Thyroid gland (tissue), 4 donors: Measurements from ENCODE around the gene EIF3L. TPM values are rescaled to one million over a fixed set of nuclear protein-coding genes. Genes with fewer than 3 reads are reported as not detected.

Source experiments
- DNase-seq, 2 donors: peaks; one replicate each; pipeline ENCODE4 v3.0.0-alpha.2; 2019
- H3K27ac ChIP-seq, 3 donors: fragments of 200-600 bp; sonication (generic); 1 replicate in 2 of 3; 2 replicates in 1 of 3; pipeline ENCODE4 v1.5.1; 2016 to 2019; ENCODE audit warnings: mild to moderate bottlenecking in 1 of 3, moderate library complexity in 1 of 3
- H3K27me3 ChIP-seq: fragments of 200-600 bp; sonication (generic); one replicate; pipeline ENCODE4 v1.5.1; 2019
- H3K36me3 ChIP-seq, 2 donors: fragments of 200-600 bp; sonication (generic); one replicate each; pipeline ENCODE4 v1.5.1; 2016 to 2019
- H3K4me1 ChIP-seq, 2 donors: fragments of 200-600 bp; sonication (generic); one replicate each; pipeline ENCODE4 v1.5.1; 2017 to 2019
- H3K4me3 ChIP-seq, 3 donors: fragments of 200-600 bp; sonication (generic); replicated peaks in 1 of 3; 1 replicate in 2 of 3; 2 replicates in 1 of 3; pipeline ENCODE4 v1.5.1; 2016; ENCODE audit warnings: mild to moderate bottlenecking in 1 of 3
- H3K9me3 ChIP-seq: fragments of 200-600 bp; sonication (generic); one replicate; pipeline ENCODE4 v1.5.1; 2017
- CTCF ChIP-seq, 6 experiments: fragments of 200-600 bp in 3 of 6; fragments of 450-650 bp in 3 of 6; sonication (generic) in 3 of 6; IDR thresholded peaks; one replicate each; pipeline ENCODE4 v1.5.1; 2016 to 2019; ENCODE audit warnings: antibody characterized with exemption in 6 of 6, mild to moderate bottlenecking in 2 of 6, inconsistent platforms in 1 of 6, moderate library complexity in 1 of 6
- POLR2A ChIP-seq, 2 donors: fragments of 450-650 bp; IDR thresholded peaks; one replicate each; pipeline ENCODE4 v1.6.1; 2017; ENCODE audit warnings: antibody characterized with exemption in 2 of 2, mild to moderate bottlenecking in 2 of 2, moderate library complexity in 1 of 2
- WGBS, 2 donors: methylation state at CpG; one replicate each; pipeline ENCODE4 v1.1.5; 2017; 5-methylcytosine and 5-hydroxymethylcytosine counted together
- intact Hi-C: fragments of 100-400 bp; cut with DNase I; formaldehyde crosslinking; loops from one replicate; pipeline ENCODE4 v1.15.1; 2023
- total RNA-seq, 4 donors: library from RNA; depleted of rRNA; stranded (reverse); fragments of >200 nt; gene quantifications; one replicate each; pipeline ENCODE4 v1.2.3, GENCODE V29; 2016

The EIF3L gene
- total RNA-seq, 4 donors from 2014 or later: 423 to 557 (median 455) TPM

DNA sequence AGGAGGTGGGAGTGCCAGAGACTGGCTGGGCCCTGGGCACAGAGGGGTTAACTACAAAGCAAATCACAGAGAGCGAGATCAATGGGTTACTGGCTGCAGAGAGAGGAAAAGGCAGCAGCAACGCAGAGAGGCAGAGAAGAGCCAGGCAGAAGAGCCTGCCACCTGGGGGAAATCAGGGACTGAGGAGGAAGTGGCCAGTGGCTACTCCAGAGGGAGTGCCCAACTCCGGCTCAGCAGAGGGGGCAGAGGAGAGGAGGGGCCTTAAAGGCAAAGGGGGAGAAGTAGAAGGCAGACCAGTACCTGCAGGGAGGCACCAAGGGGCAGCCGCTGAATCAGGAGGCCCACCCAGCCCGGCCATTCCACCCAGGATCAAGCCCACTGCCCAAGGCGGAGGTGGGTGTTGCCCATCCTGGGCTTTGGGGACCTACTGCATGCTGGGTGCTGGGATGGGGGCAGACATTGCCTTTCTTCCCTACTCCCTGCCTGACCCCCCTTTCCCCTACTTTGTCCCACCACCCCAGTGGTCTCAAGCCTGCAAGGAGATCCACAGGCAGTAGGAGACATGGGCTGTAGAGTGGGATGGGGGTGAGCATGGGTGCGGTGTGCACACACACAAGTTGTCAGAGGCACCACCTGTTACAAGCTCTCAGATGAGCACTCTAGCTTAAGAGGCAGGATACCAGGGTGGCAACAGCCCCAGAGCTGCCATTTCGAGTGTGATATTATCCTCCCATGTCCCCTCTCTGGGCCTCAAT is 27.0 kb upstream of the EIF3L start:
- Histone ChIP-seq H3K4me3 (no peak overlapping the region), H3K36me3 (no peaks in the 10 kb centered on the region), H3K4me1 (peaks cover 15 to 22% of the 10 kb centered on the region in 2 donors), H3K27me3 (no peaks in the 10 kb centered on the region), H3K9me3 (no peaks in the 10 kb centered on the region), H3K27ac (no peak overlapping the region)
- intact Hi-C loops: no loop called here
- WGBS, 2 donors: 45 to 47% methylated on average over 8 of the region's 8 CpGs
- DNase-seq: no peak
- TF ChIP-seq POLR2A (IDR thresholded peaks at IDR 0.05): no peak
- no peak for TF ChIP-seq CTCF (IDR thresholded peaks at IDR 0.05)

GRCh38 chr22:37823134-37823985 is 25.9 kb upstream of the EIF3L start, which contains the start of gene GALR3:
TSS of gene GALR3 (plus strand) at chr22:37823382. CDS start at chr22:37823407, 25 bp downstream.
- DNase-seq: no peak
- Histone ChIP-seq H3K36me3 (no peaks in the 10 kb centered on the region), H3K27ac (no peak within 1 kb of the TSS), H3K4me3 (no peak within 1 kb of the TSS), H3K4me1 (peaks cover 8 to 14% of the 10 kb centered on the region in 2 donors), H3K27me3 (no peaks in the 10 kb centered on the region), H3K9me3 (no peaks in the 10 kb centered on the region)
- TF ChIP-seq POLR2A (IDR thresholded peaks at IDR 0.05): no peak
- no peak for TF ChIP-seq CTCF (IDR thresholded peaks at IDR 0.05)
- WGBS, 2 donors: 68 to 72% methylated on average over 14 to 20 of the region's 21 CpGs
- intact Hi-C loops: no loop called here

DNA sequence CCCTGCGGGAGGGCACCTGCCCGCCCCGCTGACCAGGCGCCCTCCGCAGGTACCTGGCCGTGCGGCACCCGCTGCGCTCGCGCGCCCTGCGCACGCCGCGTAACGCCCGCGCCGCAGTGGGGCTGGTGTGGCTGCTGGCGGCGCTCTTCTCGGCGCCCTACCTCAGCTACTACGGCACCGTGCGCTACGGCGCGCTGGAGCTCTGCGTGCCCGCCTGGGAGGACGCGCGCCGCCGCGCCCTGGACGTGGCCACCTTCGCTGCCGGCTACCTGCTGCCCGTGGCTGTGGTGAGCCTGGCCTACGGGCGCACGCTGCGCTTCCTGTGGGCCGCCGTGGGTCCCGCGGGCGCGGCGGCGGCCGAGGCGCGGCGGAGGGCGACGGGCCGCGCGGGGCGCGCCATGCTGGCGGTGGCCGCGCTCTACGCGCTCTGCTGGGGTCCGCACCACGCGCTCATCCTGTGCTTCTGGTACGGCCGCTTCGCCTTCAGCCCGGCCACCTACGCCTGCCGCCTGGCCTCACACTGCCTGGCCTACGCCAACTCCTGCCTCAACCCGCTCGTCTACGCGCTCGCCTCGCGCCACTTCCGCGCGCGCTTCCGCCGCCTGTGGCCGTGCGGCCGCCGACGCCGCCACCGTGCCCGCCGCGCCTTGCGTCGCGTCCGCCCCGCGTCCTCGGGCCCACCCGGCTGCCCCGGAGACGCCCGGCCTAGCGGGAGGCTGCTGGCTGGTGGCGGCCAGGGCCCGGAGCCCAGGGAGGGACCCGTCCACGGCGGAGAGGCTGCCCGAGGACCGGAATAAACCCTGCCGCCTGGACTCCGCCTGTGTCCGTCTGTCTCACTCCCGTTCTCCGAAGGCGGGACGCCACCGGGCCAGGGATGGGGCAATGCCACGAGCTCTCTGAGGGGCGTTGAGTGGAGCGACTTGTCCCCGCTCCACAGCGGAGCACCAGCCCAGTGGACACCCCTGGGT is 24.3 kb upstream of the EIF3L start:
- intact Hi-C loops: no loop called here
- Histone ChIP-seq H3K36me3 (no peaks in the 10 kb centered on the region), H3K4me1 (peaks cover 0 to 5% of the 10 kb centered on the region in 2 donors), H3K27me3 (no peaks in the 10 kb centered on the region), H3K27ac (no peak overlapping the region), H3K4me3 (no peak overlapping the region), H3K9me3 (no peaks in the 10 kb centered on the region)
- no peak for DNase-seq
- TF ChIP-seq CTCF (IDR thresholded peaks at IDR 0.05) (peak in 1 of 6 experiments; percentile 5), POLR2A (IDR thresholded peaks at IDR 0.05) (no peak)
- WGBS, 2 donors: 21 to 47% methylated on average over 15 to 16 of the region's 135 CpGs

- DNase-seq: peak; percentile 45 to 56
- Histone ChIP-seq H3K36me3 (peaks cover 13 to 18% of the 10 kb centered on the region in 2 donors), H3K9me3 (no peaks in the 10 kb centered on the region), H3K4me3 (no peak overlapping the region), H3K27ac (no peak overlapping the region), H3K27me3 (no peaks in the 10 kb centered on the region), H3K4me1 (peaks cover 0 to 5% of the 10 kb centered on the region in 2 donors)
- 28 to 36% methylated on average over 9 of the region's 9 CpGs for WGBS, 2 donors
- TF ChIP-seq POLR2A (IDR thresholded peaks at IDR 0.05): no peak
- TF ChIP-seq CTCF (IDR thresholded peaks at IDR 0.05): no peak
- intact Hi-C loops: no loop called here
These were observed 22.2 kb upstream of the EIF3L start for GRCh38 chr22:37827056-37827455.
